ENCODE measurements around the gene GBGT1. TPM values are rescaled to one million over a fixed set of nuclear protein-coding genes. Genes with fewer than 3 reads are reported as not detected.

GBGT1 gene
- total RNA-seq, 4 donors from 2014 or later: 0.15 to 10.3 (median 5.6) TPM

DNA sequence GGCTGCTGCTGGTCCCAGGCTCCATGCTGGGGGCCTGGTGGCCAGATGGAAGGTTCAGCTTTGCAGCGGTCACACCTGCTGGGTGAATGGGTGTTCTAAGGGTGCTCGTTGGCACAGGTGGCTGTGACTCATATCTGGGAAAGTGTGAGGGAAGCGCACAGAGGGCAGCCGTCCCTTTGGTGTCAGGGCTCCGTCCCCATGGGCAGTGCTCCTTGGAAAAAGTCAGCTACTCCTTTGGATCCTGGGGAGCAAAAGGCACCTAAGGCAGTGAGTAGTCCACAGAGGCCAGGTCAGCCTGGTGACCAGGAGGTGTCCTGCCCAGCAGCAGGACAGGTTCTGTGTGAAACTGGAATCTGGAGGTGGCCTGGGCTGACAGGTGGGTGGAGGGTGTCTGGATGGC, 18.4 kb upstream of the GBGT1 start:
- no peak for TF ChIP-seq POLR2A (IDR thresholded peaks at IDR 0.05)
- no peak for TF ChIP-seq CTCF (IDR thresholded peaks at IDR 0.05 in 4 of 5, conservative IDR thresholded peaks at IDR 0.05 in 1 of 5)
- H3K36me3 ChIP-seq: no peaks in the 10 kb centered on the region
- H3K27ac ChIP-seq: no peak overlapping the region
- H3K4me1 ChIP-seq: no peaks in the 10 kb centered on the region
- DNase-seq (no peak), ATAC-seq (no peak)
- H3K4me3 ChIP-seq: no peak overlapping the region
- peaks cover 0 to 4% (median 3%) of the 10 kb centered on the region in 3 donors for H3K27me3 ChIP-seq
- intact Hi-C loops (cut with DNase I; ENCODE audit: low total_unique reads) (loop anchor here (10.0 kb wide), 1 partner anchor 137 kb away; no protein-coding TSS in a partner anchor), in situ Hi-C loops (cut with MboI; ENCODE audit: low sequenced_read_pairs in 4 of 4) (loop anchor here in 3 of 4 donors (10.0 to 25.0 kb wide), 2 partner anchors 303 to 305 kb away; partner anchors contain the start of gene SLC2A6 (in 1 of the 3))
- no peaks in the 10 kb centered on the region for H3K9me3 ChIP-seq

DNA sequence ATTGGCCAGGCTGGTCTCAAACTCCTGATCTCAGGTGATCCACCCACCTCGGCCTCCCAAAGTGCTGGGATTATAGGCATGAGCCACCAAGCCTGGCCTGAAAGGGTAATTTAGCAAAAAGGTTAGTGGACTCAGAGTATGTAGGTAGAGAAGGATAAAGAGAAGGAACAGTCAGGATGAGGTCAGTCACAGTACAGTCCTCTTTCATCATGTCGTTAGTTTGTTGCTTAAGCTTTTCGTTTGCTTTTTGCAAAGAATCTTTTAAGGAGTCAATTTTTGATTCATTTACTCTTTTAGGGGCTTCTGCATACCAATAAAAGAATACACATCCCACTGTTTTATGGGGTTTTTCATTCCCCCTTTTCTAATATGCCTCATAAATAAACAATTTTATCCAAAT, 17.8 kb upstream of the GBGT1 start:
- H3K9me3 ChIP-seq: no peaks in the 10 kb centered on the region
- intact Hi-C loops (cut with DNase I; ENCODE audit: low total_unique reads): loop anchor here (2.0 to 10.0 kb wide), 2 partner anchors 79 to 137 kb away; no protein-coding TSS in a partner anchor
- in situ Hi-C loops (cut with MboI; ENCODE audit: low sequenced_read_pairs in 4 of 4): loop anchor here in 3 of 4 donors (10.0 to 25.0 kb wide), 2 partner anchors 303 to 306 kb away; partner anchors contain the start of gene SLC2A6 (in 1 of the 3)
- ATAC-seq (no peak), DNase-seq (no peak)
- no peaks in the 10 kb centered on the region for H3K36me3 ChIP-seq
- no peak overlapping the region for H3K4me3 ChIP-seq
- H3K27ac ChIP-seq: no peak overlapping the region
- peaks cover 0 to 4% (median 3%) of the 10 kb centered on the region in 3 donors for H3K27me3 ChIP-seq
- TF ChIP-seq CTCF (IDR thresholded peaks at IDR 0.05 in 4 of 5, conservative IDR thresholded peaks at IDR 0.05 in 1 of 5): no peak
- TF ChIP-seq POLR2A (IDR thresholded peaks at IDR 0.05): no peak
- no peaks in the 10 kb centered on the region for H3K4me1 ChIP-seq

GRCh38 chr9:133180953-133181352, 17.2 kb upstream of the GBGT1 start:
- intact Hi-C loops (cut with DNase I; ENCODE audit: low total_unique reads) (loop anchor here (2.0 to 10.0 kb wide), 2 partner anchors 78 to 136 kb away; no protein-coding TSS in a partner anchor), in situ Hi-C loops (cut with MboI; ENCODE audit: low sequenced_read_pairs in 4 of 4) (loop anchor here in 3 of 4 donors (10.0 to 25.0 kb wide), 2 partner anchors 304 to 306 kb away; partner anchors contain the start of gene SLC2A6 (in 1 of the 3))
- Histone ChIP-seq H3K27ac (peak overlapping the region in 1 of 4 donors; percentile 33), H3K27me3 (peaks cover 0 to 4% (median 3%) of the 10 kb centered on the region in 3 donors), H3K36me3 (no peaks in the 10 kb centered on the region), H3K9me3 (no peaks in the 10 kb centered on the region), H3K4me1 (no peaks in the 10 kb centered on the region), H3K4me3 (no peak overlapping the region)
- DNase-seq (no peak), ATAC-seq (no peak)
- TF ChIP-seq POLR2A (IDR thresholded peaks at IDR 0.05) (no peak), CTCF (IDR thresholded peaks at IDR 0.05 in 4 of 5, conservative IDR thresholded peaks at IDR 0.05 in 1 of 5) (no peak)

DNA sequence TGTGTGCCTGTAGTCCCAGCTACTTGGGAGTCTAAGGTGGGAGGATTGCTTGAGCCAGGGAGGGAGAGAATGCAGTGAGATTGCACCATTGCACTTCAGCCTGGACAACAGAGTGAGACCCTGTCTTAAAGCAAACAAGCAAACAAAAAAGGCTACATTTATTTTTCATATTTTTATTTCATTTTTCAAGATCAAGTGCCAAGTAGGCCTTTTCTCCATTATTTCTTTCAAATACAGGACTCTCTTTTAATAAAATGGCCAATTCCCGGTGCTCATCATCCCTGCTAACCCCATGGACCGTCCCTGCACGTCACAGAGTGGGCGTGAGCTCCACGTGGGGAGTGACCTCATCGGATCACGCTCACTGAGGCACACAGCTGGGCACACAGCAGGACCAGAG, 9.3 kb upstream of the GBGT1 start:
- H3K27me3 ChIP-seq: peaks cover 0 to 5% (median 0%) of the 10 kb centered on the region in 3 donors
- H3K9me3 ChIP-seq: no peaks in the 10 kb centered on the region
- in situ Hi-C loops (cut with MboI; ENCODE audit: low sequenced_read_pairs in 4 of 4) (loop anchor here in 1 of 4 donors (10.0 kb wide), 1 partner anchor 312 kb away; no protein-coding TSS in a partner anchor), intact Hi-C loops (cut with DNase I; ENCODE audit: low total_unique reads) (no loop called here)
- H3K4me3 ChIP-seq: no peak overlapping the region
- DNase-seq (no peak), ATAC-seq (no peak)
- TF ChIP-seq POLR2A (IDR thresholded peaks at IDR 0.05) (no peak), CTCF (IDR thresholded peaks at IDR 0.05 in 4 of 5, conservative IDR thresholded peaks at IDR 0.05 in 1 of 5) (no peak)
- H3K4me1 ChIP-seq: no peaks in the 10 kb centered on the region
- no peak overlapping the region for H3K27ac ChIP-seq
- no peaks in the 10 kb centered on the region for H3K36me3 ChIP-seq

All from gastrocnemius medialis (tissue), 4 donors.